ENCODE data around the gene RARB. TPM values are rescaled to one million over a fixed set of nuclear protein-coding genes. Genes with fewer than 3 reads are reported as not detected.

The RARB gene
- total and polyA plus RNA-seq, 4 donors: 1.5 to 24.5 (median 4.1) TPM

DNA sequence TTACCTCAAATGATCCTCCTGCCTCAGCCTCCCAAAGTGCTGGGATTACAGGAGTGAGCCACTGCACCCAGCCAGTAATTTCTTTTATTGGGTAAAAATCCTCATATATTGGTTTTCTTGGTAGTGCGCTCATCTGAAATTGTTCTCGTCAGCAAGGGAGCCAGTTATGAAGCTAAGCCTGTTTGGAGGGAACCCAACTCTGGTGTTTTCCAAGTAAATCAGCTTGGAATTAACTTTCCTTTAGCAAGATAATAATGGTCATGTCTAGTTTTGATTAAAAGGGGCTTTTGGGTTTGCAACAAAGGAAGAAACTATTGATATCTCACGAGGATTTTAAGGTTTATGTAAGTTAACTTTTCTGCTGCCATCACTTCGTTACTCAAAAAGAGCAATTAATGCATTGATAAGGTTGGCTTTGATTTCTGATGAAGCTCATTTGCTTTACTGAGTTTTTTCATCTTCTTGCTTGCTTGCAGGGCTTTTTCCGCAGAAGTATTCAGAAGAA lies 72.7 kb downstream of the RARB start:
- Histone ChIP-seq H3K9me3 (ENCODE audit: control insufficient read depth in 4 of 4, insufficient read depth in 3 of 4, low read length in 3 of 4) (peaks cover 0 to 6% (median 0%) of the 10 kb centered on the region in 4 donors), H3K4me3 (no peak overlapping the region), H3K27ac (ENCODE audit: low read depth in 1 of 2, low read length in 1 of 2) (no peak overlapping the region), H3K36me3 (ENCODE audit: control insufficient read depth in 4 of 4, insufficient read depth in 4 of 4, low read length in 4 of 4) (peaks cover 0 to 11% (median 3%) of the 10 kb centered on the region in 4 donors), H3K9ac (ENCODE audit: insufficient read depth in 1 of 2, low read length in 2 of 2) (no peak overlapping the region), H3K4me1 (ENCODE audit: control insufficient read depth in 5 of 5, insufficient read depth in 5 of 5, low read length in 5 of 5) (peaks cover 0 to 69% (median 29%) of the 10 kb centered on the region in 5 donors), H3K27me3 (ENCODE audit: control insufficient read depth in 3 of 3, insufficient read depth in 3 of 3, low read length in 2 of 3) (no peaks in the 10 kb centered on the region)
- WGBS, 2 donors: 69 to 71% methylated on average over 5 of the region's 5 CpGs
- ATAC-seq (ENCODE audit: insufficient read depth, low FRiP score) (no peak), DNase-seq (peak; percentile 48 to 95 (median 93))
- TF ChIP-seq, protein P1, sequence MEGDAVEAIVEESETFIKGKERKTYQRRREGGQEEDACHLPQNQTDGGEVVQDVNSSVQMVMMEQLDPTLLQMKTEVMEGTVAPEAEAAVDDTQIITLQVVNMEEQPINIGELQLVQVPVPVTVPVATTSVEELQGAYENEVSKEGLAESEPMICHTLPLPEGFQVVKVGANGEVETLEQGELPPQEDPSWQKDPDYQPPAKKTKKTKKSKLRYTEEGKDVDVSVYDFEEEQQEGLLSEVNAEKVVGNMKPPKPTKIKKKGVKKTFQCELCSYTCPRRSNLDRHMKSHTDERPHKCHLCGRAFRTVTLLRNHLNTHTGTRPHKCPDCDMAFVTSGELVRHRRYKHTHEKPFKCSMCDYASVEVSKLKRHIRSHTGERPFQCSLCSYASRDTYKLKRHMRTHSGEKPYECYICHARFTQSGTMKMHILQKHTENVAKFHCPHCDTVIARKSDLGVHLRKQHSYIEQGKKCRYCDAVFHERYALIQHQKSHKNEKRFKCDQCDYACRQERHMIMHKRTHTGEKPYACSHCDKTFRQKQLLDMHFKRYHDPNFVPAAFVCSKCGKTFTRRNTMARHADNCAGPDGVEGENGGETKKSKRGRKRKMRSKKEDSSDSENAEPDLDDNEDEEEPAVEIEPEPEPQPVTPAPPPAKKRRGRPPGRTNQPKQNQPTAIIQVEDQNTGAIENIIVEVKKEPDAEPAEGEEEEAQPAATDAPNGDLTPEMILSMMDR (IDR thresholded peaks at IDR 0.05; ENCODE audit: control extremely low read depth, extremely low read depth): no peak

DNA sequence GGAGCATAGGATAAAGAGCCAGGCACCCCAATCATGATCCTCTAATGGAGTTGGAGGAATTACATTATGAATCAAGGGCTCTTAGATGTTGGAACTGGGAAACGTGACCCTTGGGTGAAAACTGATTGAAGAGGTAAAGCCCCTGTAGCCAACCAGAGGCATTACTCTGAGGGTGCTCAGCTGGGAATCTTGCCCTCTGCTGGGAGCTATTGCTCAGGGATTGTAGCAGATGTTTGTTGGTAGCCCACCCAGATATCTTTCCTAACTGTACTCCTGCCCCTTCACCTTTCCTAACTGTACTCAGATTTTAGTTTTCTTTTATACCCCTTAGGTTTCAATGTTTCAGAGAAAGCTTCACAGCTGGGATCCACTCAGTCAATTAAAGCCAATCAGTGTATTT lies 74.2 kb downstream of the RARB start:
- TF ChIP-seq, protein P1 (IDR thresholded peaks at IDR 0.05; ENCODE audit: control extremely low read depth, extremely low read depth): no peak
- no peak overlapping the region for H3K9ac ChIP-seq (ENCODE audit: insufficient read depth in 1 of 2, low read length in 2 of 2)
- H3K4me1 ChIP-seq (ENCODE audit: control insufficient read depth in 5 of 5, insufficient read depth in 5 of 5, low read length in 5 of 5): peaks cover 0 to 65% (median 29%) of the 10 kb centered on the region in 5 donors
- H3K27me3 ChIP-seq (ENCODE audit: control insufficient read depth in 3 of 3, insufficient read depth in 3 of 3, low read length in 2 of 3): no peaks in the 10 kb centered on the region
- no peaks in the 10 kb centered on the region for H3K9me3 ChIP-seq (ENCODE audit: control insufficient read depth in 4 of 4, insufficient read depth in 3 of 4, low read length in 3 of 4)
- H3K4me3 ChIP-seq: no peak overlapping the region
- peaks cover 0 to 9% (median 5%) of the 10 kb centered on the region in 4 donors for H3K36me3 ChIP-seq (ENCODE audit: control insufficient read depth in 4 of 4, insufficient read depth in 4 of 4, low read length in 4 of 4)
- no peak overlapping the region for H3K27ac ChIP-seq (ENCODE audit: low read depth in 1 of 2, low read length in 1 of 2)
- ATAC-seq (ENCODE audit: insufficient read depth, low FRiP score): no peak
- DNase-seq: no peak
- 92 to 100% methylated on average over 1 of the region's 1 CpG for WGBS, 2 donors

DNA sequence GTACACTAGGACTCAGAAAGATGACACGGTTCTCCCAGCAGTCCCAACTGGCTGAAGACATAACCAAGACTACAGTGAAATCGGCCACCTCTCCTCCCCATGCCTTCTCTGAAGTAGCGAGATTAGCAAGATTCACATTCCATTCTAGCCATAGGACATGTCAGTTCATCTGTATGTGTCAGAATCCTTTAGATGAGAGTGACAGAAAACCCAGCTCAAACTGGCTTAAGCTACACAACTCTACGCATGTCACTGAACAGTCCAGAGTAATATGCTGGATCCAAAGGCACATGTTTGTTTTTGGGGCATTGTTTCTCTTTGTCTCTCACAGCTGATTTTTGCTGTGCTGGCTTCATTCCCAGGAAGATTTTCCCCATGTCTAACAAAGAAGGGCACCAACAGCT lies 75.8 kb downstream of the RARB start:
- WGBS, 2 donors: 85 to 93% methylated on average over 4 of the region's 4 CpGs
- ATAC-seq (ENCODE audit: insufficient read depth, low FRiP score) (no peak), DNase-seq (peak; percentile 36 to 72 (median 68))
- H3K36me3 ChIP-seq (ENCODE audit: control insufficient read depth in 4 of 4, insufficient read depth in 4 of 4, low read length in 4 of 4): peaks cover 0 to 8% (median 5%) of the 10 kb centered on the region in 4 donors
- TF ChIP-seq, protein P1 (IDR thresholded peaks at IDR 0.05; ENCODE audit: control extremely low read depth, extremely low read depth): no peak
- no peak overlapping the region for H3K27ac ChIP-seq (ENCODE audit: low read depth in 1 of 2, low read length in 1 of 2)
- peaks cover 0 to 68% (median 32%) of the 10 kb centered on the region in 5 donors for H3K4me1 ChIP-seq (ENCODE audit: control insufficient read depth in 5 of 5, insufficient read depth in 5 of 5, low read length in 5 of 5)
- H3K9ac ChIP-seq (ENCODE audit: insufficient read depth in 1 of 2, low read length in 2 of 2): no peak overlapping the region
- no peaks in the 10 kb centered on the region for H3K9me3 ChIP-seq (ENCODE audit: control insufficient read depth in 4 of 4, insufficient read depth in 3 of 4, low read length in 3 of 4)
- H3K4me3 ChIP-seq: no peak overlapping the region
- no peaks in the 10 kb centered on the region for H3K27me3 ChIP-seq (ENCODE audit: control insufficient read depth in 3 of 3, insufficient read depth in 3 of 3, low read length in 2 of 3)

DNA sequence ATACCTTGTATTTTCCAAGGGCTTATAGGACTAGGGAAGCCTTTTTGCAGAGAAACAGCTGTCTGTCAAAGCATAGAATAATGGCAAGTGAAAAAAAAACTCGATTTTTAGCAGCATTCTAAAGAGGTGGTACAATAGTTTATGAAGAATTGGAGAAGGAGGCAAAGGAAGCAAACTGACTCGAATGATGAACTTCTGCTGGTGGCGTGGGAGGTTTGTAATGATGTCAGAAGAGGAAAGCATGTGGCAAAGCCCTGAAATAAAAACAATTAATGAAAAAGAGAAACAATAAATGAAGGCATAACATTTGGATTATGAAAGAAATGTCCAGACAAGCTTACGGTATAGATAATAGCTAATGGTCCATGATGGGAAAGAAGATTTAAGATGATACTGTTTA lies 77.5 kb downstream of the RARB start:
- Histone ChIP-seq H3K9ac (ENCODE audit: insufficient read depth in 1 of 2, low read length in 2 of 2) (no peak overlapping the region), H3K4me3 (no peak overlapping the region), H3K36me3 (ENCODE audit: control insufficient read depth in 4 of 4, insufficient read depth in 4 of 4, low read length in 4 of 4) (peaks cover 0 to 8% (median 5%) of the 10 kb centered on the region in 4 donors), H3K4me1 (ENCODE audit: control insufficient read depth in 5 of 5, insufficient read depth in 5 of 5, low read length in 5 of 5) (peaks cover 0 to 58% (median 32%) of the 10 kb centered on the region in 5 donors), H3K27ac (ENCODE audit: low read depth in 1 of 2, low read length in 1 of 2) (no peak overlapping the region), H3K9me3 (ENCODE audit: control insufficient read depth in 4 of 4, insufficient read depth in 3 of 4, low read length in 3 of 4) (no peaks in the 10 kb centered on the region), H3K27me3 (ENCODE audit: control insufficient read depth in 3 of 3, insufficient read depth in 3 of 3, low read length in 2 of 3) (no peaks in the 10 kb centered on the region)
- TF ChIP-seq, protein P1 (IDR thresholded peaks at IDR 0.05; ENCODE audit: control extremely low read depth, extremely low read depth): no peak
- no peak for DNase-seq
- WGBS, 2 donors: 89 to 90% methylated on average over 4 of the region's 4 CpGs
- no peak for ATAC-seq (ENCODE audit: insufficient read depth, low FRiP score)
